ENCODE measurements around the gene KRTAP10-12. TPM values are rescaled to one million over a fixed set of nuclear protein-coding genes. Genes with fewer than 3 reads are reported as not detected.

The KRTAP10-12 gene
- total RNA-seq, 1 experiment from 2014 or later = not detected

DNA sequence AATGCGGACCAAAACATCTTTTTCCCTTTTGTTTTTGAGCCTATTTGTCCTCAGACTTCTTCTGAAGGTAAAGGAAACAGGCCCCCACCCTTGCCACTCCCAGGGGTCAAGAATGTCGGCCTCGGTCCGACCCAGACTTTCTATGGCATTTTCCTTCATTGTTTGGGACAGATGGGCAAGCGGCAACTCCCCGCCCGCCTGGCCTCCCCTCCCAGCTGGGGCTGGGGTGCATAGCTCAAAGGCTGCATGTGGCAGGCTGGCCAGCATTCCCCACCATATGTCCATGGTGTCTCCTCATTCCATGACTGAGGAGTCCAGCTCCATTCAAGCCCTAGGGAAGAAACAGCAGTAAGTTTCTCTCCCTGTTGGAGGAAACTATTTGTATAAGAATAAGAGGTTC lies 43.8 kb downstream of the KRTAP10-12 start:
- Mint-ChIP-seq H3K4me3 (ENCODE audit: unreplicated experiment) (no peak overlapping the region), H3K9me3 (ENCODE audit: unreplicated experiment) (no peaks in the 10 kb centered on the region), H3K27me3 (ENCODE audit: insufficient read depth, unreplicated experiment) (peaks cover 6% of the 10 kb centered on the region), H3K4me1 (ENCODE audit: low read depth, unreplicated experiment) (no peaks in the 10 kb centered on the region), H3K27ac (ENCODE audit: unreplicated experiment) (no peak overlapping the region), H3K36me3 (ENCODE audit: insufficient read depth, unreplicated experiment) (no peaks in the 10 kb centered on the region)
- Histone ChIP-seq H3K9me3 (no peaks in the 10 kb centered on the region), H3K4me3 (ENCODE audit: low read depth, low read length) (no peak overlapping the region), H3K36me3 (ENCODE audit: control insufficient read depth, insufficient read depth, low read length) (no peaks in the 10 kb centered on the region), H3K4me1 (no peaks in the 10 kb centered on the region), H3K27me3 (replicated peaks; ENCODE audit: control insufficient read depth, insufficient read depth, low read length) (no peaks in the 10 kb centered on the region)
- CTCF ChIA-PET = interaction anchor here (0.7 to 2.6 kb wide), 3 partner anchors 18 to 235 kb away, joined by 3 to 46 read pairs (median 4); no protein-coding TSS in a partner anchor
- POLR2A ChIA-PET = no interaction called here
- TF ChIP-seq CTCF (IDR thresholded peaks at IDR 0.05; ENCODE audit: insufficient read depth in 1 of 2, low read depth in 1 of 2, low read length in 1 of 2, severe bottlenecking in 1 of 2, unreplicated experiment in 1 of 2) = no peak
- no peak for DNase-seq
- intact Hi-C loops (cut with micrococcal nuclease; ENCODE audit: unreplicated experiment) = no loop called here
- no TSS peak for BruUV-seq (replicated peaks)

DNA sequence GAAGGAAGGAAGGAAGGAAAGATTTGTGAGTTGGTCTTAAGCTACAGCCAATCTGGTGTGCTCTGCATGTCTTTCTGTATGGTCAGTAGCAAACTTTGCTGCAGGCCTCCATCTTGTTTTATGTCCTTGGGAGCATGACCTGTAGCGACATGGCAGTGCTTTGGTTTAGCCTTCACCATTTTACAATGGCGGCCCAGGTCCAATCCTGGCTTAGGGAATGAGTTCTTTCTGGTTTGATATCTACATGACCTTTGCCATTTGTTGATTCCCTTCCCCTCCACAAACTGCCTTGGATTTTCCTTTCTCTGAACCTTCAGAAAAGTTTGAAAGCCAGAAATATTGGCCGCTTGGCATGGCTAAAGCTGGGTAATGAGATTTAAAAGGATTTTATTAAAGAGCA lies 44.9 kb downstream of the KRTAP10-12 start:
- Histone ChIP-seq H3K4me3 (ENCODE audit: low read depth, low read length) (no peak overlapping the region), H3K36me3 (ENCODE audit: control insufficient read depth, insufficient read depth, low read length) (no peaks in the 10 kb centered on the region), H3K27me3 (replicated peaks; ENCODE audit: control insufficient read depth, insufficient read depth, low read length) (no peaks in the 10 kb centered on the region), H3K9me3 (no peaks in the 10 kb centered on the region), H3K4me1 (no peaks in the 10 kb centered on the region)
- Mint-ChIP-seq H3K9me3 (ENCODE audit: unreplicated experiment) (no peaks in the 10 kb centered on the region), H3K27me3 (ENCODE audit: insufficient read depth, unreplicated experiment) (peaks cover 6% of the 10 kb centered on the region), H3K4me3 (ENCODE audit: unreplicated experiment) (no peak overlapping the region), H3K36me3 (ENCODE audit: insufficient read depth, unreplicated experiment) (no peaks in the 10 kb centered on the region), H3K4me1 (ENCODE audit: low read depth, unreplicated experiment) (no peaks in the 10 kb centered on the region), H3K27ac (ENCODE audit: unreplicated experiment) (no peak overlapping the region)
- no TSS peak for BruUV-seq (replicated peaks)
- intact Hi-C loops (cut with micrococcal nuclease; ENCODE audit: unreplicated experiment) = no loop called here
- DNase-seq = no peak
- ChIA-PET CTCF (interaction anchor here (0.6 to 2.6 kb wide), 15 partner anchors 9 to 280 kb away, joined by 3 to 46 read pairs (median 4); partner anchors contain the start of gene TSPEAR), POLR2A (no interaction called here)
- TF ChIP-seq CTCF (IDR thresholded peaks at IDR 0.05; ENCODE audit: insufficient read depth in 1 of 2, low read depth in 1 of 2, low read length in 1 of 2, severe bottlenecking in 1 of 2, unreplicated experiment in 1 of 2) = no peak

GRCh38 chr21:44742418-44743153 lies 45.6 kb downstream of the KRTAP10-12 start:
- no peaks in the 10 kb centered on the region for H3K27me3 ChIP-seq (replicated peaks; ENCODE audit: control insufficient read depth, insufficient read depth, low read length)
- Mint-ChIP-seq H3K36me3 (ENCODE audit: insufficient read depth, unreplicated experiment) (no peaks in the 10 kb centered on the region), H3K27ac (ENCODE audit: unreplicated experiment) (no peak overlapping the region), H3K4me3 (ENCODE audit: unreplicated experiment) (no peak overlapping the region), H3K4me1 (ENCODE audit: low read depth, unreplicated experiment) (no peaks in the 10 kb centered on the region), H3K27me3 (ENCODE audit: insufficient read depth, unreplicated experiment) (peaks cover 1% of the 10 kb centered on the region), H3K9me3 (ENCODE audit: unreplicated experiment) (no peaks in the 10 kb centered on the region)
- intact Hi-C loops (cut with micrococcal nuclease; ENCODE audit: unreplicated experiment) = no loop called here
- no peak overlapping the region for H3K4me3 ChIP-seq (ENCODE audit: low read depth, low read length)
- no peaks in the 10 kb centered on the region for H3K9me3 ChIP-seq
- TF ChIP-seq CTCF (IDR thresholded peaks at IDR 0.05; ENCODE audit: insufficient read depth in 1 of 2, low read depth in 1 of 2, low read length in 1 of 2, severe bottlenecking in 1 of 2, unreplicated experiment in 1 of 2) = peak in 1 of 2 experiments; percentile 49
- peak in 1 of 2 experiments; percentile 40 for DNase-seq
- BruUV-seq (replicated peaks) = no TSS peak
- H3K4me1 ChIP-seq = no peaks in the 10 kb centered on the region
- no peaks in the 10 kb centered on the region for H3K36me3 ChIP-seq (ENCODE audit: control insufficient read depth, insufficient read depth, low read length)
- POLR2A ChIA-PET = interaction anchor here (0.6 kb wide), 1 partner anchor 232 kb away, joined by 3 read pairs; no protein-coding TSS in a partner anchor
- CTCF ChIA-PET = interaction anchor here (0.6 to 2.6 kb wide), 15 partner anchors 9 to 281 kb away, joined by 3 to 46 read pairs (median 4); partner anchors contain the start of gene TSPEAR

Other genes starting within 250 kb of the KRTAP10-12 start
- gene LRRC3, start 241.7 kb upstream of the KRTAP10-12 start, total RNA-seq (2022) = 4.5 and 4.7 TPM in 2 replicates
- gene KRTAP10-1, start 157.0 kb upstream of the KRTAP10-12 start, total RNA-seq (2022) = not detected in 2 replicates
- gene KRTAP10-2, start 145.7 kb upstream of the KRTAP10-12 start, total RNA-seq (2022) = not detected in 2 replicates
- not detected in 2 replicates for gene KRTAP10-3, start 138.4 kb upstream of the KRTAP10-12 start, total RNA-seq (2022)
- not detected in 2 replicates for gene KRTAP10-4, start 123.4 kb upstream of the KRTAP10-12 start, total RNA-seq (2022)
- not detected in 2 replicates for gene KRTAP10-5, start 116.6 kb upstream of the KRTAP10-12 start, total RNA-seq (2022)
- not detected in 2 replicates for gene KRTAP10-6, start 104.7 kb upstream of the KRTAP10-12 start, total RNA-seq (2022)
- gene KRTAP10-7, start 96.6 kb upstream of the KRTAP10-12 start, total RNA-seq (2022) = not detected in 2 replicates
- gene KRTAP10-8, start 85.1 kb upstream of the KRTAP10-12 start, total RNA-seq (2022) = not detected in 2 replicates
- gene KRTAP10-9, start 70.1 kb upstream of the KRTAP10-12 start, total RNA-seq (2022) = not detected in 2 replicates
- not detected in 2 replicates for gene KRTAP10-10, start 59.8 kb upstream of the KRTAP10-12 start, total RNA-seq (2022)
- gene KRTAP10-11, start 50.8 kb upstream of the KRTAP10-12 start, total RNA-seq (2022) = not detected in 2 replicates
- gene KRTAP12-4, start 42.5 kb upstream of the KRTAP10-12 start, total RNA-seq (2022) = not detected in 2 replicates
- gene KRTAP12-3, start 39.2 kb upstream of the KRTAP10-12 start, total RNA-seq (2022) = not detected in 2 replicates
- not detected in 2 replicates for gene KRTAP12-2, start 30.2 kb upstream of the KRTAP10-12 start, total RNA-seq (2022)
- not detected in 2 replicates for gene KRTAP12-1, start 15.0 kb upstream of the KRTAP10-12 start, total RNA-seq (2022)
- gene TSPEAR, start 14.4 kb downstream of the KRTAP10-12 start, total RNA-seq (2022) = 0.12 and 0.32 TPM in 2 replicates
- gene UBE2G2, start 104.6 kb downstream of the KRTAP10-12 start, total RNA-seq (2022) = 91.3 and 103 TPM in 2 replicates
- 110 and 118 TPM in 2 replicates for gene SUMO3, start 120.9 kb downstream of the KRTAP10-12 start, total RNA-seq (2022)
- 296 and 306 TPM in 2 replicates for gene PTTG1IP, start 176.5 kb downstream of the KRTAP10-12 start, total RNA-seq (2022)
- gene ITGB2, start 223.7 kb downstream of the KRTAP10-12 start, total RNA-seq (2022) = 0.48 and 1.1 TPM in 2 replicates
- 54.0 and 62.1 TPM in 2 replicates for gene SLX9, start 242.9 kb downstream of the KRTAP10-12 start, total RNA-seq (2022)

All from Caco-2 (cell line).